Lung microvascular endothelial cell (primary cell): ENCODE measurements around the gene SNAPC4. TPM values are rescaled to one million over a fixed set of nuclear protein-coding genes. Genes with fewer than 3 reads are reported as not detected.

Experiments used
- DNase-seq, 2 donors: peaks; one replicate each; pipeline versions ENCODE4 v3.0.0 to v3.0.0-alpha.2; 2010; ENCODE audit warnings: low read depth in 2 of 2
- total RNA-seq: library from RNA; depleted of rRNA; stranded (reverse); fragments of >200 nt; gene quantifications from 2 replicates; pipeline ENCODE4 v1.2.1, GENCODE V29; 2014

The SNAPC4 gene
- total RNA-seq, 1 donor from 2014 or later, result 3.0 TPM

- peak; percentile 38 to 48 for DNase-seq
Observed at GRCh38 chr9:136372561-136373299, 27.2 kb downstream of the SNAPC4 start.

- no peak for DNase-seq
Observed at GRCh38 chr9:136372006-136372405, 28.0 kb downstream of the SNAPC4 start.

- no peak for DNase-seq
Observed at GRCh38 chr9:136371533-136371880, 28.5 kb downstream of the SNAPC4 start.

- DNase-seq, result no peak
Observed at GRCh38 chr9:136370687-136371532, 29.1 kb downstream of the SNAPC4 start.

GRCh38 chr9:136370037-136370436 is 29.9 kb downstream of the SNAPC4 start:
- DNase-seq, result no peak

- DNase-seq, result no peak
Observed at GRCh38 chr9:136368190-136368589, 31.8 kb downstream of the SNAPC4 start.

- DNase-seq, result no peak
Observed at GRCh38 chr9:136367296-136368145, 32.4 kb downstream of the SNAPC4 start.

- DNase-seq, result no peak
Observed at GRCh38 chr9:136366826-136367225, 33.1 kb downstream of the SNAPC4 start.

- DNase-seq, result no peak
Observed at GRCh38 chr9:136365775-136366222, 34.2 kb downstream of the SNAPC4 start.

GRCh38 chr9:136364942-136365774 is 34.8 kb downstream of the SNAPC4 start:
- DNase-seq, result no peak

- DNase-seq, result no peak
Observed at GRCh38 chr9:136363949-136364748, 35.8 kb downstream of the SNAPC4 start.

GRCh38 chr9:136363106-136363948 is 36.6 kb downstream of the SNAPC4 start, which contains the start of gene DNLZ:
DNLZ (minus strand) TSS chr9:136363744; CDS start chr9:136363714, 30 bp downstream.
- DNase-seq, result peak; percentile 95 to 96

- no peak for DNase-seq
Observed at GRCh38 chr9:136362450-136362784, 37.6 kb downstream of the SNAPC4 start.

- no peak for DNase-seq
Observed at GRCh38 chr9:136361754-136362449, 38.1 kb downstream of the SNAPC4 start.

- DNase-seq, result peak in 1 of 2 donors; percentile 35
Observed at GRCh38 chr9:136361047-136361753, 38.8 kb downstream of the SNAPC4 start.

GRCh38 chr9:136359774-136360718 is 39.9 kb downstream of the SNAPC4 start:
- DNase-seq, result no peak

GRCh38 chr9:136358888-136359287 is 41.1 kb downstream of the SNAPC4 start:
- no peak for DNase-seq
